HEK293T (cell line): ENCODE data around the gene COL9A3.

ENCODE experiments used
- L3MBTL2 ChIP-seq: fragments of 450-650 bp; conservative IDR thresholded peaks from 2 replicates; pipeline ENCODE4 v1.6.1; 2016; ENCODE audit warnings: mild to moderate bottlenecking
- SP1 ChIP-seq: fragments of 450-650 bp; IDR thresholded peaks from 2 replicates; pipeline ENCODE4 v1.6.1; 2017

GRCh38 chr20:62844182-62844581 lies 27.3 kb downstream of the COL9A3 start:
- TF ChIP-seq L3MBTL2 (no peak), SP1 (no peak)
